SK-N-MC (cell line): Measurements from ENCODE around the gene PDZRN3.
"Not testable (repeated sequence)": the region's sequence is repeated elsewhere in the genome, so short reads cannot be mapped to it uniquely, and the experiment has no call there.

ENCODE experiments used
- DNase-seq: peaks from one replicate; pipeline ENCODE4 v3.0.0-alpha.2; 2011; ENCODE audit warnings: low read depth, low spot score
- H3K27ac ChIP-seq: fragments of 200-600 bp; sonication (generic); 2 replicates; pipeline ENCODE4 v1.5.1; 2016; ENCODE audit warnings: mixed run types
- H3K36me3 ChIP-seq: fragments of 200-600 bp; sonication (generic); 2 replicates; pipeline ENCODE4 v1.6.1; 2017; ENCODE audit warnings: antibody characterized with exemption, low read length, mixed read lengths; ENCODE audit not compliant: insufficient read depth
- H3K4me3 ChIP-seq: fragments of 200-600 bp; sonication (generic); 2 replicates; pipeline ENCODE4 v1.5.1; 2016
- H3K9ac ChIP-seq: fragments of 200-600 bp; sonication (generic); 2 replicates; pipeline ENCODE4 v1.8.0; 2017; ENCODE audit warnings: mixed run types, mixed read lengths; ENCODE audit not compliant: insufficient read length
- H3K9me3 ChIP-seq: fragments of 200-600 bp; sonication (generic); 2 replicates; pipeline ENCODE4 v1.6.1; 2017; ENCODE audit warnings: low read depth, mild to moderate bottlenecking, antibody characterized with exemption, low read length, moderate library complexity, mixed read lengths
- EZH2 ChIP-seq: fragments of 200-600 bp; sonication (generic); IDR thresholded peaks from one replicate; pipeline ENCODE4 v1.6.1; 2017; ENCODE audit warnings: antibody characterized with exemption
- FOXP2 ChIP-seq: optimal IDR thresholded peaks from 2 replicates; pipeline ENCODE3; 2011; ENCODE audit warnings: mild to moderate bottlenecking, moderate library complexity; ENCODE audit not compliant: insufficient read depth; ENCODE audit errors: extremely low read length, control extremely low read depth
- POLR2AphosphoS5 ChIP-seq: IDR thresholded peaks from 2 replicates; pipeline ENCODE4 v1.6.1; 2012; ENCODE audit warnings: mild to moderate bottlenecking, low read depth, low read length, borderline replicate concordance

The PDZRN3 gene

DNA sequence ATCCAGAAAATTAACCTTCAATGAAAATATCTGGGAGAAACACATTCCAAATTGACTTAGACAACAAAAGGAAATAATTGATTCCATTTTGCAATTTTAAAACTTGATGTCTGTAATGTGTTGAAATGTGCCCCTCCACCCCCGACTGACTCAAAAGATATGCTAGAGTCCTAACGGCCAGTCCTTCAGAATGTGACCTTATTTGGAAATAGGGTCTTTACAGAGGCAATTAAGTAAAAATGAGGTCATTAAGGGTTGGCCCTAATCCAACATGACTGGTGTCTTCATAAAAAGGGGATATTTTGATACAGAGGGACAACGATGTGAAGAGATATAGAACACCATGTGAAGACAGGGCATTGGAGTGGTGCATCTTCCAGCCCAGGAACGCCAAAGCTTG is 153.9 kb downstream of the PDZRN3 start:
- H3K36me3 ChIP-seq: no peaks in the 10 kb centered on the region
- no peaks in the 10 kb centered on the region for H3K9me3 ChIP-seq
- TF ChIP-seq FOXP2: no peak
- no peak for TF ChIP-seq EZH2
- no peak for TF ChIP-seq POLR2AphosphoS5
- no peak overlapping the region for H3K27ac ChIP-seq
- H3K9ac ChIP-seq: no peak overlapping the region
- no peak for DNase-seq
- no peak overlapping the region for H3K4me3 ChIP-seq

DNA sequence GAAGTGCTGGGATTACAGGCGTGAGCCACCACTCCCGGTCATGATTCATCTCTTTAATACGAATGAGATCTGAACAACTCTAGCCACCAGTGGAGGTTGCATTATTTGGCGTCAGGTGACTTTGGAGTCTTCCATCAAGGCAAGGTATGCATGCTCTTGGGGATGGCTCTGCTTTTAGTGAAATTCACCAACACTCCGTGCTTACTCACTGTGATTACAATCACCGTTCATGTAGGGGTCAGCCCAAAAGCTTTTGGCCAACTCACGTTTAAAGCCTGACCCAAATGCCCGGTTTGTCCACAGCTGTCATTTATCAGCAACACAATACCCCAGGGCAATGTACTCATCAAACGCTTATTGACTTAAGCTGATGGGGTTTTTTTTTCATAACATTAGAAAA is 155.4 kb downstream of the PDZRN3 start:
- H3K9me3 ChIP-seq: no peaks in the 10 kb centered on the region
- no peak overlapping the region for H3K9ac ChIP-seq
- H3K36me3 ChIP-seq: no peaks in the 10 kb centered on the region
- no peak for DNase-seq
- H3K4me3 ChIP-seq: no peak overlapping the region
- no peak overlapping the region for H3K27ac ChIP-seq
- TF ChIP-seq POLR2AphosphoS5 (no peak), FOXP2 (no peak), EZH2 (no peak)

DNA sequence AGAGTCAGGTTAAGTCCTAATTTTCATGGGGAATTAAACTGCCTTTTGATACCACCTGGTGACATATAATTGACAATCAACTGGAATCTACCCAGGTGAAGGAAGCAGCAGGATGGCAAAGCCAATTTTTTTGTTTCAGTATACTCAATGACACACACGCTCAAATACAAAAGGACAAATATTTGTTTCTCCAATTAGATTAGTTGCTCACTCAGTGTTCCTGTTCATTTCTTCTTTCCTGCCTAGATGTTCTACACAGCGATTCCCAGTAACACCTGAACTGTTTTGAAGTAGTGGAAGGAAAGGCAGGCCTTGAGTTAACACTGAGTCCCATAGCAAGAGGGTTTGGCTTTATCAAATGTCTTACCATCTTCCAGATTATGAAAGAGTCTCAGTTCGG is 157.5 kb downstream of the PDZRN3 start:
- no peak for DNase-seq
- no peak for TF ChIP-seq EZH2
- Histone ChIP-seq H3K4me3 (no peak overlapping the region), H3K27ac (no peak overlapping the region), H3K9me3 (no peaks in the 10 kb centered on the region), H3K36me3 (no peaks in the 10 kb centered on the region), H3K9ac (no peak overlapping the region)

DNA sequence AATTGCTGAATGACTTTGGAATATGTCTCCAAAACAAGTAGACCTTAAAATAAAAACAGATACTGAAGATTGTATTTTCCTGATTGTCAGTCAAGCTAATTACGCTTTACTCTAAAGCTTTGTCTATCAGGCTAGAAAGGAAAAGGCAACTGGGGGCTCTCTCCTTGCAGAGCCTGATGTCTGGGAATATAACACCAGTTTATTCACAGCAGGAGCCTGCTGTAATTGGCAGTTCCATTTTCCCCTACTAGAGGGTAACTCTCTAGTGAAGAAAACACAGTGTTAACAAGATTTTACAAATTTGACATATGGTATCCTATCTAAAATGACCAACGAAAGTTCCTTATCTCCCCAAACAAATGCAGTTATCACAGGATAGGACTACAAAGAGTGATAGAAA is 158.8 kb downstream of the PDZRN3 start:
- no peak for DNase-seq
- no peak for TF ChIP-seq EZH2
- TF ChIP-seq FOXP2: no peak
- TF ChIP-seq POLR2AphosphoS5: no peak
- H3K4me3 ChIP-seq: no peak overlapping the region
- no peaks in the 10 kb centered on the region for H3K36me3 ChIP-seq
- no peak overlapping the region for H3K9ac ChIP-seq
- H3K27ac ChIP-seq: no peak overlapping the region
- H3K9me3 ChIP-seq: no peaks in the 10 kb centered on the region

DNA sequence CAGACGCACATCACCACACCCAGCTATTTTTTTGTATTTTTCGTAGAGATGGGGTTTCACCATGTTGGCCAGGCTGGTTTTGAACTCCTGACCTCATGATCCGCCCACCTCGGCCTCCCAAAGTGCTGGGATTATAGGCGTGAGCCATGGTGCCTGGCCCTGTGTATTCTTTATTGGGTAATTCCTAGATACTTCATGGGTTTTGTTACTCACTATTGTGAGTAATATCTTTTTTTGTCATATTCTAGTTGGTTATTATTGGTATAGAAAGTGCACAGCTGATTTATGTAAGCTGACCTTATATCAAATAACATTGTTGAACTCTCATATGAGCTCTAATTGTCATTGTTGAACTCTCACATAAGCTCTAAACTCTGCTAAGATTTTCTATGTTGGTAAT is 160.6 kb downstream of the PDZRN3 start:
- not testable (repeated sequence) for H3K9me3 ChIP-seq, H3K36me3 ChIP-seq, H3K9ac ChIP-seq, DNase-seq, H3K4me3 ChIP-seq, H3K27ac ChIP-seq

DNA sequence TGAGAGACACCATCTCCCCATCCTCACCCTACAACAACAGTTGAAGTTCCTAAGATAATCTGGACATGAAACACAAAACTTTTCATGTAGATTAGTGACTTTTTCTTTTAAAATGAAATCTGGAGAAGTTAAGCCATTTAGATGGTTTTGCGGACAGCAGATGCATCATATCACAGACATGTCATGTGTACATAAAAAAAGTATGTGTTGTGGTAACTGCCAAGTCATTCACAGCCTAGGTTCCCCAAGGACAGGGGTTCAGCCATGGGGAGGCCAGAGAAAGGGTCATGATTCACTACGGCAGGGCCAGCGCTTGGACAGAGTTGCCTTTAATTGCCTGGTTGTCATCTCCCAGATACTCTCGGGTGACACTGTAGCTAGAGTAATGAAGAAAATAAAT is 163.2 kb downstream of the PDZRN3 start:
- DNase-seq: no peak
- H3K27ac ChIP-seq: no peak overlapping the region
- no peaks in the 10 kb centered on the region for H3K9me3 ChIP-seq
- no peaks in the 10 kb centered on the region for H3K36me3 ChIP-seq
- TF ChIP-seq POLR2AphosphoS5 (no peak), FOXP2 (no peak), EZH2 (no peak)
- H3K4me3 ChIP-seq: no peak overlapping the region
- H3K9ac ChIP-seq: no peak overlapping the region

DNA sequence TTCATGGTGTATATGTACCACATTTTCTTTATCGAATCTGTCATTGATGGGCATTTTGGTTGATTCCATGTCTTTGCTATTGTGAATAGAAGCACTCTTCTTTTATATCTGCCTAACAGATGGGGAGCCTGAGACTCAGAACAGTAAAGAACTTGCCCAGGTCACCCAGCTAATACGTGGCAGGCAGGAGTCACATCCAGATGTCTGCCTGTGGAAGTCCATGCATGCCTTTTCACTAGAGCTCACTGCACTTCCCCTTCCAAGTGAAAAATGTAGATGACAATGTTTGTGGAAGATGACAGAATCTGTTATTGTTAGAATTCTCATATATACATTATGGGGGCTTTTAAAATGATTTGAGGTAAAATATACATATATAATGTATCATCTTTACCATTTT is 165.0 kb downstream of the PDZRN3 start:
- Histone ChIP-seq H3K4me3 (no peak overlapping the region), H3K9me3 (no peaks in the 10 kb centered on the region), H3K9ac (no peak overlapping the region), H3K27ac (no peak overlapping the region), H3K36me3 (no peaks in the 10 kb centered on the region)
- no peak for DNase-seq
- no peak for TF ChIP-seq EZH2
- no peak for TF ChIP-seq FOXP2
- no peak for TF ChIP-seq POLR2AphosphoS5

DNA sequence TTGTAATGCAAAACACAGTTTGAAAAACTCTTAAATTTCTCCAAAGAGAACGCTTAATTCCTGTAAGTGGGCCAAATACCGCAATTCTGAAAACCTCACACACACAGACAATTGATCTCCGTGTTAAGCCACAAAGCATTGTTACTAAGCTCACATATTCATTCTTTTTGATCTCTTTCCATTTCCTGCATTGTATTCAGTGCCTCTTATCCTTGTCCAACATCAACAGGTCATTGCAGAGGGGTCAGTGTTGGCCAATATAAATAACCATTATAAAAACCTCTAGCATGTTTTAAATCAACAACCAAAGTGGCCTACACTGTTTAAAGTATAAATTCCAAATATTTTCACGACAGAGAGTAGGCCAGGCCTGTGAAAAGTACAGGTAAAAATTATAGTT is 171.1 kb downstream of the PDZRN3 start:
- no peak for TF ChIP-seq EZH2
- no peak for TF ChIP-seq FOXP2
- no peak for TF ChIP-seq POLR2AphosphoS5
- H3K27ac ChIP-seq: no peak overlapping the region
- no peak overlapping the region for H3K9ac ChIP-seq
- H3K4me3 ChIP-seq: no peak overlapping the region
- H3K36me3 ChIP-seq: no peaks in the 10 kb centered on the region
- H3K9me3 ChIP-seq: no peaks in the 10 kb centered on the region
- DNase-seq: no peak

DNA sequence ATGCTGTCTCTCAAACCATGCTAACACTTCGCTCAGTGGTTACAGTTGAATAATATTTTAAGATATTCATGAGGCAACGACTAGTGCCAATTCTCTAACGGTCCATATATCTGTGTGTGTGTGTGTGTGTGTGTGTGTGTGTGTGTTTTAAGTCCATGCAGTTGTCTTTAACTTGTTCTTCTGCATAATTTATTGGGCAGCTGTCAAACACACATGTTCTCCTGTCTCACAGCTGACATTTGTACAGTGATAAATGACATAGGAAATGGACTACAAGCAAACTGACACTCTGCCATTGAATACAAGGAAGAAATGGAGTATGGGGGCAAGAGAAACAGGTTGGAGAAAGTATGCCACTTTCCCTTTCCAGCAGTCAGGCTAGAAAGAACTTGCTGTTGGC is 172.0 kb downstream of the PDZRN3 start:
- no peak for DNase-seq
- Histone ChIP-seq H3K4me3 (no peak overlapping the region), H3K9me3 (no peaks in the 10 kb centered on the region), H3K9ac (no peak overlapping the region), H3K27ac (no peak overlapping the region), H3K36me3 (no peaks in the 10 kb centered on the region)
- TF ChIP-seq FOXP2 (no peak), POLR2AphosphoS5 (no peak), EZH2 (no peak)

DNA sequence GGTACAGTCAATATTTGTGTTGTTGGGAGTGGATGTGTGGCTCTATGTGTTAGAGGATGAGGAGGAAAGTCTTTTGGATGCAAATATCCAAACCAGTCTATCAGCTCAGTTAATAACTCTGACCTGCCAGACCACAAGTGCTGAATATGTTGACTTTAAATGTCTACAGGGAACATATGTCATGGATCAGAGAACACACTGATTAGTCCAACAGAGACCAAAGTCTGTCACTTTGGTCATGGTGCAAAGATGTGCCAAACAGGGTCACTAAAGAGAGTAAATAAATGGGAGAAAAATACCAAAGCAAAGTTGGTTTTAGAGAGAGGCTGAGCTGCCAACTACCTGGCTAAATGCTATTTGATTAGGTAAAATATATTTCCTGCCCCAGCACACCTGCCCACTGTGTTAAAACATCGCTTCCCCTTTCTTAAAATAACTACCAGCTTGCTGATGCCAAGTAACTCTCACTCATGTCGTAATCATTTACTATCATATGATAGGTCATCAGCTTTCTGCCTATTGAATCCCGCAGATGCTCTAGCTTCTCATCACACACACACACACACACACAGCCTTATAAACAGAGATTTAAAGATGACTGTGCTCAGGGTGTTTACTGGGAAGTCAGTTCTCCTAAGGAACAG is 173.3 kb downstream of the PDZRN3 start:
- TF ChIP-seq FOXP2 (no peak), EZH2 (no peak)
- no peak overlapping the region for H3K4me3 ChIP-seq
- H3K27ac ChIP-seq: no peak overlapping the region
- H3K9ac ChIP-seq: no peak overlapping the region
- H3K36me3 ChIP-seq: no peaks in the 10 kb centered on the region
- H3K9me3 ChIP-seq: no peaks in the 10 kb centered on the region
- DNase-seq: no peak
